GM19238 (cell line): ENCODE measurements around the gene GPR35.

Source experiments
- DNase-seq: peaks from one replicate; pipeline ENCODE4 v3.0.0; 2011; ENCODE audit warnings: low spot score; ENCODE audit not compliant: insufficient read length

Gene GPR35

GRCh38 chr2:240588669-240589068, 36.6 kb upstream of the GPR35 start:
- no peak for DNase-seq

- no peak for DNase-seq
These were observed 35.9 kb upstream of the GPR35 start for GRCh38 chr2:240589375-240589774.

DNA sequence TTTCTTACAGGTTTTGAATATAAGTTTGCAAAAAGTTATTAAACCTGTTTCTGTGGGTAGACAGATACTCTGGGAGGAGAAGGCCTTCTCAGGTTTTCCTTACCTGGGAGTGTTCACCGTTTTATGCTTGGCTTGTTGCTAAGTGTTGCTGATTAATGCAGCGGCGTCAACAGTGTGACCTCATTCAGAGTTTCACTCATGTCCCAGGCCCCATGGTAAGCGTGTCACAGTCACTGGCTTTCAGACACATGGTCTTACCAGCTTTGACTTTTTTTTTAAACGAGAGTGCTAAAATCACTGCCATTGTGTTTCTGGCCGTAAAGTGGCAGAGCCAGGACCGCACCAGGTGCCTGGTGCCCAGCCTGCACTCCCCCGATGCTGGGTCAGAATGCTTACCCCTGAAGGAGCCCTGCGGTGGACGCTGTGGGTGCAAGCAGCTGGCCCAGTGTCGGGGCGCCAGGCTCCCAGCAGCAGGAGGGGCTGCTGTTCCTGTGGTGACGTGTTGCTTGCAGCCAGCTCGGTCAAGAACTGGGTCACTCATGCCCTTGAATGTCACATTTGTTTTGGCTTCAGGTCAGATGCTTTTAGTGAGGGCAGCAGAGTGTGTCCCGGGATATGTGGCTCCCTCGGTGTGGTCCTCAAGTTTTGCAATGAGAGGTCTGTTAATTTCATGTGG, 35.3 kb upstream of the GPR35 start:
- DNase-seq: no peak

DNA sequence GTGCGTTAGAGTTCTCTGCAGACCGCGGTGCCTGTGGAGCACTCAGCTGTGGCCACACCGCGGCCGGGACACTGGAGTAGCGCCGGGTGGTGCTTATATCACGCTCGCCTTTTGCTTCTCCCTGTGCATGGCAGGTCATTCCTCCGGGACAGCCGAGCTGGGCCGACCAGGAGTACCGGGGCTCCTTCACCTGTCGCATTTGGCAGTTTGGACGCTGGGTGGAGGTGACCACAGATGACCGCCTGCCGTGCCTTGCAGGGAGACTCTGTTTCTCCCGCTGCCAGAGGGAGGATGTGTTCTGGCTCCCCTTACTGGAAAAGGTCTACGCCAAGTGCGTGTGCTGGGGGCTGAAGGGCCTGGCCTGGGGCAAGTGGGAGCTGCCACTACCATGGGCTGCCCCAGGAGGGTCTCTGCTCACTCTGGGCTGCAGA, 34.6 kb upstream of the GPR35 start:
- DNase-seq: no peak

GRCh38 chr2:240591226-240591625, 34.1 kb upstream of the GPR35 start:
- no peak for DNase-seq

- DNase-seq: no peak
These were observed 33.5 kb upstream of the GPR35 start for GRCh38 chr2:240591784-240592183.

GRCh38 chr2:240593026-240593702, 32.1 kb upstream of the GPR35 start:
- DNase-seq: no peak

DNA sequence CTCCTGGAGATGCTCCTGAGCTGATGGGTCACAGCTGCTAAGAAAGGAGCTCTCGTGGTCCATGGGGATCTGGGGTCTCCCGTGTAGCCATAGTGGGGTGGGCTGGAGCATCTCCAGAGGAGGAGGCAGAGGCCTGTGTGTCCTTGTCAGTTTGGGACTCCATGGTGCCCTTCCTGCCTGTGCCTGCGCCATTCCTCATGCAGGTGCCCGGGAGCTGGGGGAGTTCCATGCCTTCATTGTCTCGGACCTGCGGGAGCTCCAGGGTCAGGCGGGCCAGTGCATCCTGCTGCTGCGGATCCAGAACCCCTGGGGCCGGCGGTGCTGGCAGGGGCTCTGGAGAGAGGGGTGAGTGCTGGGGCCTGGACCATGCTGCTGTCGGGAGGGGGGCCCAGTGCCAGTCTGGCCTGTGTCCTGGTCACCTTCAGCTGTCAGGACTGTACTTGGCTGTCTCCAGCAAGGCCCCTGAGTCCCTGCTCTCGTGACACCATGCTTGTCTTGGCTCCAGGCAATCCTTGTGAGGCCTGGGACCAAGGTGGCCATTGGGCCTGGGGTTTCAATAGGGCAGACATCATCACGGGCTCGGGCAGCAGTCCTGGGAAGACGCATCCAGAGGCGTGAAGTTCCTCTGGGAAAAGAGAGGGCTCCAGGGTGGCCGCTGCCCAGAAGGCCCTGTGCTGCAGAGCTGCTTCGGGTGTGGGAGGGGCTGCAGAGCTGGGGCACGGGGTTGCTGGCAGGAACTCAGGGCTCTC, 31.4 kb upstream of the GPR35 start:
- no peak for DNase-seq

- no peak for DNase-seq
These were observed 30.5 kb upstream of the GPR35 start for GRCh38 chr2:240594511-240595380.

DNA sequence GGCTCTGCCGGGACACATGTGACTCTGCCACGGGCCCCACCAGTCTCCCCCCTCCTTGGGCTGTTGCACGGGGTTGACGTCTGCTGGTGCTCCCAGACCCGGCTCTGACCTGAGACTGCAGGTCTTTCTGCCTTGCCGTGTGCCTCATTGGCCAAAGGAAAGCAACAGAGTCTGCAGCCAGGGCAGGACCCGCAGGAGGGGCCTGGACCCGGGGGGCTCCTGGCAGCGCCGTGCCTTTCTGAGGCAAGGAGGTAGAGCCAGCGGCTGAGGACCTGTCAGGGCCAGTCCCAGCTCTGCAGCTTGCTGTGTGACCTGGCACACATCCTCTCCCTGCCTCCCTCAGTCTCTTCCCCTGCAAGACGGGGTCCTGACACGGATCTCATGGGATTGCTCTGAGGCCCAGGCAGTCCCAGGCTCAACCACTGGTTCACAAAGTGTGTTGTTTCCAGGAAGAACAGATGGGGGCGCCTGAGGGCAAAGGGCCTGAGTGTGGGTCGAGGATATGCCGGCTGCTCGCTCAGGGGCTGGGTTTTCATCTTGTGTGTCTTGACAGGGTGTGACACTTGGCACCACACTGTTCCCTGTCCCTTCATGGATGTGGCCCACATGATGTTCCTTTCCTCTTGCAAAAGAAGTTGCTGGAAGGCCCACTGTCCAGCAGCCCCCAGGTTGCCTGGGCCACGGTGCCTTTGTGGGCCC, 29.8 kb upstream of the GPR35 start:
- DNase-seq: no peak

- DNase-seq: no peak
These were observed 29.2 kb upstream of the GPR35 start for GRCh38 chr2:240596080-240596460.

DNA sequence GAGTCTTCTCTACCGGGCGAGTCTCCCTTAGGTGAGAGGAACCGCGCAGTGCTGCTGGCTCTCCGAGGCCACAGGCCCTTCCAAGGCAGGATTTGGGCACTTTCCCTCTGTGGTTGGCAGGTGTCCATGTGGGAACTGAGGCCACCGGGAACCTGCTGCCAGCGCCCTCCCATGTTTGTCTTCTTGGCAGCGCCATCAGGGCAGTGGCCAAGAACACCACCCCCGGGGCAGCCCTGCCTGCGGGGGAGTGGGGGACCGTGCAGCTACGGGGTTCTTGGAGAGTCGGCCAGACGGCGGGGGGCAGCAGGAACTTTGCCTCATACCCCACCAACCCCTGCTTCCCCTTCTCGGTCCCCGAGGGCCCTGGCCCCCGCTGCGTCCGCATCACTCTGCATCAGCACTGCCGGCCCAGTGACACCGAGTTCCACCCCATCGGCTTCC, 28.8 kb upstream of the GPR35 start:
- DNase-seq: no peak

- no peak for DNase-seq
These were observed 28.2 kb upstream of the GPR35 start for GRCh38 chr2:240597054-240597418.

GRCh38 chr2:240597419-240598181, 27.7 kb upstream of the GPR35 start:
- DNase-seq: no peak

DNA sequence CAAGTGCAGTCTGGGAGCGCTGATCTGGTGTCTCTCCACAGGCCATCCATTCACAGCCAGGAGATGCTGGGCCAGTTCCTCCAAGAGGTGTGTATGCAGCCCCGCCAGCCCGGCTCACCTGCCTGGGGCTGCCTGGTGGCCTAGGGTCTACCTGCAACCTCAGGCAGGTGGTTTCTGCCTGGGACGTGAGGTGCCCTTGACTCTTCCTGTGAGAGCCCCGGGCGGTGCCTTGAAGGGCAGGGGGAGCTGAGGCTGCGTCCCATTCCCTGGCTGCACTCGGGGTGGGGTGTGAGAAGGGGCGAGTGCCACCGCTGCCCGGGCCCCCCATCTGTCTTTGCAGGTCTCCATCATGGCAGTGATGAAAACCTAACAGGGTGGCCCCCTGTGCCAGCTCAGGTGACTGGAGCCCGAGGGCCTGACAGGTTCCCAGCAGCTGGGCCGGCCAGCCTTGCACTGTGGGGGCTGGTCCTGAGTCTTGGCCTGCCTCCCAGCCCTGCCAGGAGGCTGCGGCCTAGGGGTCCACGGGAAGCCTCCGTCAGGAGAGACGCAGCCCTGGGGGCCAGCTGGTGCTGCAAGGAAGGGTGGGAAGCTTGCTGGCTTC, 26.9 kb upstream of the GPR35 start:
- no peak for DNase-seq

- no peak for DNase-seq
These were observed 26.1 kb upstream of the GPR35 start for GRCh38 chr2:240599141-240599583.

DNA sequence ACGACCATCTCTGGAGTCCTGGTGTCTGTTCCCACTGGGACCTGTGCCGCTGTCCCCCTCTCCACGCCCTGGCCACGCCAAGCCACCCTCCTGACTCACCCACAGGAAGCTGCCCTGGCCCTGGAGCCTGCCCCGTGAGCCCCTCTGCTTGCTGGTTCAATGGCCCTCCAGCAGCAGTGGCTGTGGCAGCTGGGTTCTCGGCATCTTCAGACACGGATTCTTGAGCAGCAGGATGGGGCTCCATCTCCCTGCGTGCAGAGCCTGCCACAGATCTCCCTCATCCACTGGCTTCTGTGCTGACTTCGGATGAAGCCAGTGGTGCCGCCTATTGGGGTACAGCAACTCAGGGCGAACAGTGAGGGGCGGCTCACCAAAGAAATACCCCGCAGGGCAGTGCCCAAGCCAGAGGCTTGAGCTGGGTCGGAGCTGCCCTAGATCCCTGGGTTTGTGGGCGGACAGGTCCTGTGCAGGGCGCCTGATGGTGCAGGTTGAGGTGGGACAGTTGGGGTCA, 24.8 kb upstream of the GPR35 start:
- no peak for DNase-seq

DNA sequence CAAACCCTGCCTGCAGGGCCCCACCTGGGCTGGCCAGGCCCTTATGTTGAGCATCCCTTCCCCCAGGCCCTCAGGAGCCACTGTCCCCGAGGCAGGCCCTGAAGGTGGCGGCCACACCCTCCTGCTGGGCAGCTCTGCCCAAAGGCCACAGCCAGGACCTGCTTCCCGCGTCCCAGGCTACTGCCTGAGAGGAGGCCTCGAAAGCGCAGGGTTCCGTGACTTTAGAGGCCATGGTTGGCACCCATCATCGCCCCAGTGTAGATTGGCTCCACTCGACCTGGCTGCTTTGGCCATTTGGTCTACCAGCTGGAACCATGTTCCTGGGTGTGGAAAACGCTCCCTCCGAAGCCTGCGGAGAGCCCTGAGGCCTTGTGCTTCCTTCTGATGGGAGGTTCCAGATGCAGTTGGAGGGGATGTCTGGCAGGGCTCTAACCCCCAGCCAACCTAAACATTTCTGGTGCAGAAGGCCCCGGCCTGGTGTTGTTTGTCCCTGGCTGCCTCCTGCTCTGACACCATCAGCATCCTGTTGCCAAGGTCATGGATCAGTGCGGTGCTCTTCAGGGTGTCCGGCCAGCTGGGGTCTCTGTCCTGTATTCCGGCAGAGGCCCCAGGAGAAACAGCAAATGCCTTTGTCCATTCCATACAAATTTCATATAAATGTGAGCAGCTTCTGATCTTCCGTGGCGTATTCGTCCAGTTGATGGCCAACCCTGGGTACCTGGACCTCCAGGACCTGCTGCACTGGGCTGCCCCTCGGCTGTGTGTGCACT, 24.0 kb upstream of the GPR35 start:
- DNase-seq: no peak

GRCh38 chr2:240601831-240602160, 23.5 kb upstream of the GPR35 start:
- no peak for DNase-seq
